Measurements from ENCODE around the gene IL27RA.

Gene IL27RA

DNA sequence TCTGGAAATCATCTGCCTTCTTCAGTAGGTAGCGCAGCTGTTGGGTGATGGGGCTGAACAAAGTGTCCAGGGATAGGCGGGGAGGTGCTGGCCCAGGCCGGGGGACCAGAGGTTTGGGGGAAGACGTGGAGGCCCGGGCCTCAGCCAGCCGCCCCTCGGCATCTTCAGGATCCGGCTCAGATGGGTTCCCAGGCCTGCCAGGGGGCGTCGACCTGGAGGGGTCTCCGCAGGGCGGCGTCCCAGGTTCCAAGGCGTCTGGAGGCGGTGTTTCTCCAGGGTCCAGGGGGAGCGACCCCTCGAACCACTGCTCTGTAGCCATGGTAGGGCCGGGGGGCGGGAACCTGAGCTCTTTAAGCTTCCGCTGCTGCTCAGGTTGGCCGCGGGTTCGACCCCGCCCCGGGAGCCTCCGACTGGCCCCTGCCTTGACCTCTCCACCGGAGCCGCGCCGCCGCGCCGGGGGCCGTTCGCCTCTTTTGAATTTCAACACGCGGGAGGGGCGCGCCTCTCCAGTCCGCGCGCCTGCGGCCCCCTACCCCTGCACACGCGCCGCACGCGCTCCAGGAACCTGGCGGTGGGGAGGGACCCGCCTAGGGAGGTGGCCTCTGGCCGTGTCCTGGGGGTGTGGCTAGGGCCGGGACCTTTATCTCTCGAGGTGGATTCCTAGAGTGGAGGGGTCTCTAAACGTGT lies 53.9 kb downstream of the IL27RA start, which contains the start of gene C19orf67:
Gene C19orf67, minus strand, starts transcription at position 475 of the 687 bp plus-strand sequence. Its CDS starts 156 bp downstream, at position 319.
- DNase-seq (ENCODE audit: low read depth, low spot score) = no peak

DNA sequence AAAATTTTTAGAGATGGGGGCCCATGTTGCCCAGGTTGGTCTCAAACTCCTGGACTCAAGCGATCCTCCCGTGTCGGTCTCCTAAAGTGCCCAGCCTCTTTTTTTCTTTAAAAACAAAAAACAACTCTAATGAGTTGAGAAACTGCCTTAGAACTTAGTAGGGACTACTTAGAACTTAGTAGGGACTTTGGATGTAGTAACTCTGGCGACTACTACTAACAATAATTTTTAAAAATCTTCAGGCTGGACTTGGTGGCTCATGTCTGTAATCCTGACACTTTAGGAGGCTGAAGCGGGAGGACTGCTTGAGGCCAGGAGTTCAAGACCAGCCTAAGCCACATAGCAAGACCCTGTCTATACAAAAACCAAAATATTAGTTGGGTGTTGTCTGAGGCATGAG lies 54.5 kb downstream of the IL27RA start:
- DNase-seq (ENCODE audit: low read depth, low spot score) = no peak

GRCh38 chr19:14088634-14089411 lies 57.3 kb downstream of the IL27RA start:
- DNase-seq (ENCODE audit: low read depth, low spot score) = no peak

- no peak for DNase-seq (ENCODE audit: low read depth, low spot score)
Measured at GRCh38 chr19:14089412-14089661, 57.8 kb downstream of the IL27RA start.

- DNase-seq (ENCODE audit: low read depth, low spot score) = no peak
Measured at GRCh38 chr19:14089662-14090508, 58.3 kb downstream of the IL27RA start.

DNA sequence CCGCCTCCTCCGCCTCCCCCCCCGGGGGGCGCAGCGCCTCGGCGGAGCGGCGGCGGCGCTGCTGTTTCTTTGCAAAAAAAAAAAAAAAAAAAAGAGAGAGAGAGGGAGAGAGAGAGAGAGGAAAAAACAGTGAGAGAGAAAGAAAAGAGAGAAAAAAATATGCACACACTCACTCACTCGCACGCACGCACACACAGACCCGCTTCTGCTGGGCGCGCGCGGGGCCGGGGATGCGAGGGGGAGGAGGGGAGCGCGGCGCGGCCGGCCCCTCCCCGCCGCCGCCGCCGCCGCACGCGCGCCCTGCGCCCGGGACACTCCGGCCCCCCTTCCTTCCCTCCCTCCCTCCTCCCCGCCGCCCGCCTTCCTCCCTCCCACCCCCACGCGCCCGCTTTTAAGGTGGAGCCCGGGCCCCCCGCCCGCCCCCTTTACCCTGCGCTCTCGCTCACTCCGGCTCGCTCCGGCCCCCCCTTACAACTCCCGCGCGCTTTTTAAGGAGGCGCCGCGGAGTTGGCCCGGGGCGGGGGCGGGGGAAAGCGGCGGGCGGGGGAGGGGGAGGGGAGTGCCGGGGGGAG lies 59.0 kb downstream of the IL27RA start, which contains the start of gene SAMD1:
Gene SAMD1, minus strand, starts transcription at position 243 of the 572 bp plus-strand sequence.
- peak; percentile 66 for DNase-seq (ENCODE audit: low read depth, low spot score)

DNA sequence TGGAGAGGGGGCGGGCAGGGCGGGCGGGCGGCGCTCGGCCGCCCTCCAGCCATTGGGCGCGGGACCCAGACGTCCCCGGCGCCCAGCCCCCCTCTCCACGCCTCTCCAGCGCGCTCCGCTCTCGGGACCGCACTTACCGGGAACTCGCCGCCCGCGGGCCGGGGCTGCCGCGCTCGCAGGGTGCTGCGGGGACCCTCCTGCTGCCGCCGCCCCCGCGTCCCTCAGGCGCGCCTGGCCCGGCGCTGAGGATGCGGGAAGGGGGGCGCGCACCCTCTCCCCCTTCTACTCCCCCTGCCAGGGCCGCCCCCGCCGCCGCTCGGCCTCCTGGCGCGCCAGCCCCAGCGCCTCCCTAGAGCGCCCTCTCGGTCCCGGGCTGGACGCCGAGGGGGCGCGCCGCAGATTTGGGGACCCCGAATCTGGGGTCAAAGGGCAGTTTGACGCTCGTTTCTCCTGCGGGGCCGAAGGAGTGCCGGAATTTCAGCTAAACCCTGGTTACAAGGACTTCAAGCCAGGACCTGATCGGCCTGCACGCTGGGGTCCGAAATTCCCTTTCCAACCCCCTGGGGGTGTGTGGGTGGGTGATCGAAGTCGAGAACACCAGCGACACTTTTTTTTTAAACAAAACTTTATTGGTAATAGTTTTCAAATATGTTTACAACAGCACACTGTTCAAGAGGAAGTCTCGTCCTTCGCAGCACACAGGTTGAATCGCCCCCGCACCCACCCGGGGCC lies 59.7 kb downstream of the IL27RA start:
- no peak for DNase-seq (ENCODE audit: low read depth, low spot score)

GRCh38 chr19:14091813-14092462 lies 60.4 kb downstream of the IL27RA start:
- DNase-seq (ENCODE audit: low read depth, low spot score) = no peak

DNA sequence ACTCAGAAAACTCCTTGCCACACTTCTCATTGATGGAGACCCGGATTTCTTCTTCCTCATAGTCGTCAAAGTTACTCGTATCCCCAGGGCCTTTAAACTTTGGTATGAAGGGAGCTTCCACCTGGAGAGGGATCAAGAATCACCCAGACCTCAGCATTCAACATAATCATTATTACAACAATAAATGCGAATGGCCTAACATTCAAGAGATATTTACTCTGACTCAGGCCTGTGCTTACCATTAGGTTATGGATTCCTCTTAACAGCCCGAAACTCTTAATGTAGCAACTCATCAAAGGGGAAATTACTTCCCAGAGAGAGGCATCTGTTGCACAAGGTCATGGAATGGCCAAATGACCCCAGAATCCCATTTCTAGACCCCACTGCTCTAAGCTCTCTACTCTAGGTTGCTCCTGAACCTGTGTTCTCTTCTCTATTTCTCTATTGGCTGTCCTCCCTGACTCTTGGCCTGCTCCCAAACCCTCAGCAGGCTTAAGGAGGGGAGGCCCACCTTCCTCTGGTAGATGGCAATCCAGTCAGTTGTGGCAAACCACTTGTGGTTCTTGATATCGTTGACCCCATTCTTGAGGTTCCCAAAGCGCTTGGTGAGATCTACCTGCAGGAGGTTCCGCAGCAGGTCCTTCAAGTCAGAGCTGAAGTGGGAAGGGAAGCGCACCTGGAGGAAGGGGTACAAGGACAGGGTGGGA lies 61.7 kb downstream of the IL27RA start:
- DNase-seq (ENCODE audit: low read depth, low spot score) = no peak

DNA sequence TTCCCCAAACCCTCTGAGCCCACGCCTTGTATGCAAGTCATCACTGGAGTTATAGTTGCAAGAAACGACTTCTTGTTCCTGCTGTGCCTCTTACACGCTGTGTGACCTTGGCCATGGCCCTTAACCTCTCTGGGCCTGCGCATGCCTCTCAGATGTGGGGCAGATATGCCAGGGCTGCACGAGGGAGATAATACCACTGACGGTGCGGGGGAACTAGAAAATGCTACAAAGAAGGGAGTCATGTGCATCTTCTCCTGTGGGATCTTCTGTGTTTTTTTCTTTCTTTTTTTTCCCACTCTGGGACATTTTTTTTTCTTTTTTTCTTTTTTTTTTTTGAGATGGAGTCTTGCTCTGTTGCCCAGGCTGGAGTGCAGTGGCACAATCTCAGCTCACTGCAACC lies 63.3 kb downstream of the IL27RA start:
- DNase-seq (ENCODE audit: low read depth, low spot score) = no peak

GRCh38 chr19:14096272-14096992 lies 64.9 kb downstream of the IL27RA start:
- DNase-seq (ENCODE audit: low read depth, low spot score) = no peak

- DNase-seq (ENCODE audit: low read depth, low spot score) = no peak
Measured at GRCh38 chr19:14097532-14098151, 66.1 kb downstream of the IL27RA start.

DNA sequence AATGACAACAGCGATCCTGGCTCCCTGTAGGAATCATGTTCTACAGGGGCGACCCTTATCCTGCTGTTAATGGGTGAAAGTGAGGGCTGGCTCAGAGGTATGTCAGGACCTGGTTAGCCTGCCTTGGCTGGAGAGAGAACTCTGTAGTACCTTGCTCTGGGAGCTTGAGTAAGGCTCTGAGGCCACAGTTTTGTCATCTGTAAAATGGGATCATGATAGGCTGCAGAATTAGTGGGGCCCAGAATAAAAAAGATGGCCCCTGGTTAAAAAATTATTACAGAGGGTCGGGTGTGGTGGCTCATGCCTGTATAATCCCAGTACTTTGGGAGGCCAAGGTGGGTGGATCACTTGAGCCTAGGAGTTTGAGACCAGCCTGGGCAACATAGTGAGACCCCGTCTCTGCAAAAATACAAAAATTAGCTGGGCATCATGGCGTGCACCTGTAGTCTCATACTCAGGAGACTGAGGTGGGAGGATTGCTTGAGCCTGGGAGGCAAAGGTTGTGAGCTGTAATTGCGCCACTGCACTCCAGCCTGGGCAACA lies 69.5 kb downstream of the IL27RA start:
- no peak for DNase-seq (ENCODE audit: low read depth, low spot score)

DNA sequence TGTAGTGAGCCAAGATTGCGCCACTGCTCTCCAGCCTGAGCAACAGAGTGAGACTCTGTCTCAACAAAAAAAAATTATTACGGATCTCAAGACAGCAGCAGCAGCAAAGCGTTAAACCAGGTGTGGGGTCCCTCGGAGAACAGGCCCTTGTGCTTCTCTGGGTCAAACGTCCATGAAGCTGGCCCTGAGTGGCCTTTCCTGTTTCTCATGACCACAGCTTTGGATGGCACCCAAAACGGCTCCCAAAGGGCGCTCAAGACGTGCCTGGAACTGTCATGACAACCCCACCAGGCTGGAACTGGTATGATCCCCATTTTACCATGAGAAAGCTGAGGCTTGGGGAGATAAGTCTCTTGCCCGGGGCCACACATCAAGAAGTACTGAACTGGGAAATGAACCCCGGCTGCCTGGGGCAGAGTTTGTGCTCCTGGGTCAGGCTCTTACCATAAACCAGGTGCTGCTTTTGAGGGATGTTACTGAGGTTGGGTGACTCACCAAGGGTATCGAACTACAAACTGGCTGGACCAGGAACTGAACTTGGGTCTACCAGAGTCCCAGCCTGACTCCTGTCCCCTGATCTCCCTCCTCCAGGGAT lies 70.6 kb downstream of the IL27RA start:
- no peak for DNase-seq (ENCODE audit: low read depth, low spot score)

DNA sequence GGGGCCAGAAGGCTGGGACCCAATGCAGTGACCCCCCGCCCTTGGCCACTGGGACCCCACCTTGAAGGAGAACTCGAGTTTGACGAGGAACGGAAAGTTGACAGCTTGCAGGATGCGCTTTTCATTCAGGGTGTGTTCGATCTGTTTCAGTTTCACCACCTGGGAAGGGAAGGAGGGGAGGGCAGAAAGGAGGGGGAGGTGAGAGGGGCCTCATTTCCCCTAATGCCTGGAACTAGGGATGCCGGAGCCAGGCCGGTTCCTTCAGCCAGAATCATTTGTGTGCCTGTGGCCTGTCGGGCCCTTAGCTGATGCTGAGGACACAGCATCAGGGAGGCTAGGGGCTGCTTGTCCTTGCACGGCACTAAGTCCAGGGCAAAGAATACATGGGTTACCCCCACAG lies 71.2 kb downstream of the IL27RA start:
- no peak for DNase-seq (ENCODE audit: low read depth, low spot score)

All from activated CD4-positive, CD25-positive, alpha-beta regulatory T cell treated with anti-CD3 and anti-CD28 coated beads, Interleukin-2, amount 50 U/mL, for 16 hours (primary cell).